H9 (cell line): ENCODE results near the gene NTRK2. TPM values are rescaled to one million over a fixed set of nuclear protein-coding genes. Genes with fewer than 3 reads are reported as not detected.

Source experiments
- DNase-seq: peaks from one replicate; pipeline ENCODE4 v3.0.0-alpha.2; 2017
- H2AFZ ChIP-seq: one replicate; pipeline ENCODE4 v1.6.1; 2013; ENCODE audit warnings: mild to moderate bottlenecking, low read length, control low read depth, moderate library complexity
- H2AK5ac ChIP-seq: 2 replicates; pipeline ENCODE4 v1.6.1; 2013; ENCODE audit warnings: low read length, control low read depth, mixed read lengths; ENCODE audit not compliant: insufficient read length
- H2BK120ac ChIP-seq: one replicate; pipeline ENCODE4 v1.6.1; 2013; ENCODE audit warnings: low read depth, mild to moderate bottlenecking, low read length, control low read depth, inconsistent platforms; ENCODE audit not compliant: poor library complexity, severe bottlenecking
- H2BK12ac ChIP-seq: 2 replicates; pipeline ENCODE4 v1.6.1; 2013; ENCODE audit warnings: low read length, control low read depth, mixed read lengths, low read depth; ENCODE audit not compliant: insufficient read length
- H2BK15ac ChIP-seq: 2 replicates; pipeline ENCODE4 v1.6.1; 2013; ENCODE audit warnings: low read depth, low read length, control low read depth
- H2BK20ac ChIP-seq: one replicate; pipeline ENCODE4 v1.6.1; 2013; ENCODE audit warnings: low read depth, mild to moderate bottlenecking, low read length, control low read depth, inconsistent platforms; ENCODE audit not compliant: poor library complexity, severe bottlenecking
- H2BK5ac ChIP-seq: 2 replicates; pipeline ENCODE4 v1.6.1; 2013; ENCODE audit warnings: low read length, control low read depth, mixed read lengths; ENCODE audit not compliant: insufficient read length
- H3K14ac ChIP-seq: 2 replicates; pipeline ENCODE4 v1.6.1; 2013; ENCODE audit warnings: low read length, control low read depth; ENCODE audit not compliant: insufficient read depth
- H3K18ac ChIP-seq: 2 replicates; pipeline ENCODE4 v1.6.1; 2013; ENCODE audit warnings: low read depth, mild to moderate bottlenecking, mixed read lengths, low read length, control low read depth; ENCODE audit not compliant: insufficient read length
- H3K23ac ChIP-seq: 2 replicates; pipeline ENCODE4 v1.6.1; 2013; ENCODE audit warnings: low read length, control low read depth, mixed read lengths, low read depth; ENCODE audit not compliant: insufficient read length
- H3K23me2 ChIP-seq: 2 replicates; pipeline ENCODE4 v1.6.1; 2013; ENCODE audit warnings: low read depth, mild to moderate bottlenecking, mixed read lengths, low read length, control low read depth; ENCODE audit not compliant: insufficient read length, poor library complexity, severe bottlenecking
- H3K27ac ChIP-seq: 2 replicates; pipeline ENCODE4 v1.5.1; 2013; ENCODE audit warnings: low read length, control low read depth, mixed read lengths, low read depth; ENCODE audit not compliant: insufficient read length
- H3K27me3 ChIP-seq: 2 replicates; pipeline ENCODE4 v1.6.1; 2013; ENCODE audit warnings: low read length, control low read depth, inconsistent platforms; ENCODE audit not compliant: insufficient read depth
- H3K4ac ChIP-seq: 2 replicates; pipeline ENCODE4 v1.6.1; 2013; ENCODE audit warnings: low read depth, mild to moderate bottlenecking, control low read depth, inconsistent platforms, low read length, moderate library complexity
- H3K4me1 ChIP-seq: 2 replicates; pipeline ENCODE4 v1.6.1; 2013; ENCODE audit warnings: low read length, control low read depth, inconsistent platforms; ENCODE audit not compliant: insufficient read depth
- H3K4me2 ChIP-seq: 2 replicates; pipeline ENCODE4 v1.6.1; 2013; ENCODE audit warnings: low read length, control low read depth, mixed read lengths; ENCODE audit not compliant: insufficient read length, insufficient read depth
- H3K56ac ChIP-seq: 2 replicates; pipeline ENCODE4 v1.6.1; 2013; ENCODE audit warnings: low read depth, mild to moderate bottlenecking, mixed read lengths, low read length, control low read depth; ENCODE audit not compliant: insufficient read length
- H3K79me1 ChIP-seq: 2 replicates; pipeline ENCODE4 v1.6.1; 2013; ENCODE audit warnings: low read depth, mild to moderate bottlenecking, moderate library complexity, low read length, control low read depth, inconsistent platforms; ENCODE audit not compliant: insufficient read depth, poor library complexity, severe bottlenecking
- H3K79me2 ChIP-seq: 2 replicates; pipeline ENCODE4 v1.6.1; 2013; ENCODE audit warnings: low read length, control low read depth, inconsistent platforms; ENCODE audit not compliant: insufficient read depth
- H3K9ac ChIP-seq: 2 replicates; pipeline ENCODE4 v1.6.1; 2013; ENCODE audit warnings: low read length, control low read depth, mixed read lengths; ENCODE audit not compliant: insufficient read length; ENCODE audit errors: extremely low read depth
- H3K9me3 ChIP-seq: one replicate; pipeline ENCODE4 v1.6.1; 2013; ENCODE audit warnings: low read depth, low read length, inconsistent platforms; ENCODE audit not compliant: control insufficient read depth
- H3T11ph ChIP-seq: one replicate; pipeline ENCODE4 v1.6.1; 2013; ENCODE audit warnings: mild to moderate bottlenecking, low read length, control low read depth, inconsistent platforms
- H4K20me1 ChIP-seq: one replicate; pipeline ENCODE4 v1.6.1; 2013; ENCODE audit not compliant: control insufficient read depth, insufficient read length, insufficient read depth
- H4K5ac ChIP-seq: 2 replicates; pipeline ENCODE4 v1.6.1; 2013; ENCODE audit warnings: low read depth, mild to moderate bottlenecking, mixed read lengths, low read length, control low read depth; ENCODE audit not compliant: insufficient read length
- H4K8ac ChIP-seq: replicated peaks from 2 replicates; pipeline ENCODE4 v1.6.1; 2013; ENCODE audit warnings: low read length, control low read depth, mixed read lengths, low read depth; ENCODE audit not compliant: insufficient read length
- H4K91ac ChIP-seq: 2 replicates; pipeline ENCODE4 v1.6.1; 2013; ENCODE audit warnings: low read depth, mild to moderate bottlenecking, moderate library complexity, mixed read lengths, low read length, control low read depth; ENCODE audit not compliant: insufficient read length
- H3K27ac Mint-ChIP-seq, 3 experiments: 2 replicates in 2 of 3; 3 replicates in 1 of 3; pipeline ENCODE4 v1.8.0; 2020 to 2021; ENCODE audit warnings: mixed read lengths in 3 of 3, mild to moderate bottlenecking in 1 of 3, moderate library complexity in 1 of 3
- H3K27me3 Mint-ChIP-seq: 2 replicates; pipeline ENCODE4 v1.8.0; 2021; ENCODE audit warnings: low read depth, mild to moderate bottlenecking, moderate library complexity, mixed read lengths
- H3K36me3 Mint-ChIP-seq, 3 experiments: 2 replicates in 2 of 3; 3 replicates in 1 of 3; pipeline ENCODE4 v1.8.0; 2020 to 2021; ENCODE audit warnings: low read depth in 3 of 3, mixed read lengths in 3 of 3; ENCODE audit not compliant: insufficient read depth in 1 of 3
- H3K4me1 Mint-ChIP-seq, 2 experiments: 2 replicates each; pipeline ENCODE4 v1.8.0; 2020; ENCODE audit warnings: mixed read lengths in 2 of 2
- H3K4me3 Mint-ChIP-seq, 2 experiments: 2 replicates in 1 of 2; 3 replicates in 1 of 2; pipeline ENCODE4 v1.8.0; 2020 to 2021; ENCODE audit warnings: mild to moderate bottlenecking in 2 of 2, mixed read lengths in 2 of 2, moderate library complexity in 1 of 2
- H3K9me3 Mint-ChIP-seq, 2 experiments: 2 replicates in 1 of 2; 3 replicates in 1 of 2; pipeline ENCODE4 v1.8.0; 2020; ENCODE audit warnings: mild to moderate bottlenecking in 2 of 2, mixed read lengths in 2 of 2, moderate library complexity in 1 of 2
- WGBS: extraction: QIAGEN DNeasy Blood & Tissue Kit; methylation state at CpG from one replicate; pipeline ENCODE4 v1.1.7; 2013; ENCODE audit warnings: missing lambda C conversion rate, low lambda C conversion rate, mixed read lengths; ENCODE audit not compliant: insufficient read length; ENCODE audit errors: extremely low coverage; 5-methylcytosine and 5-hydroxymethylcytosine counted together
- total RNA-seq: library from RNA; stranded (reverse); gene quantifications from 2 replicates; pipeline ENCODE4 v1.2.1, GENCODE V29; 2021
- TF ChIP-seq, protein P1 (sequence below): fragments of 200-600 bp; sonication (generic); conservative IDR thresholded peaks from 3 replicates; pipeline ENCODE4 v1.8.0; 2021; ENCODE audit warnings: antibody characterized with exemption, mild to moderate bottlenecking

Gene NTRK2
- total RNA-seq, 1 experiment from 2014 or later, result 0.02 TPM

- H3K23ac ChIP-seq, result no peak overlapping the region
- H3K27me3 ChIP-seq, result no peaks in the 10 kb centered on the region
- H3K9me3 ChIP-seq, result no peaks in the 10 kb centered on the region
- no peaks in the 10 kb centered on the region for H4K20me1 ChIP-seq
- no peak overlapping the region for H4K5ac ChIP-seq
- H3K27ac Mint-ChIP-seq, result peak overlapping the region in 1 of 3 experiments; percentile 72; a peak in 1 of 7 replicates
- no peak overlapping the region; a peak in 1 of 5 replicates for H3K4me3 Mint-ChIP-seq
- no peak overlapping the region for H2BK12ac ChIP-seq
- no peak overlapping the region for H2BK120ac ChIP-seq
- H2BK5ac ChIP-seq, result no peak overlapping the region
- TF ChIP-seq, protein P1, sequence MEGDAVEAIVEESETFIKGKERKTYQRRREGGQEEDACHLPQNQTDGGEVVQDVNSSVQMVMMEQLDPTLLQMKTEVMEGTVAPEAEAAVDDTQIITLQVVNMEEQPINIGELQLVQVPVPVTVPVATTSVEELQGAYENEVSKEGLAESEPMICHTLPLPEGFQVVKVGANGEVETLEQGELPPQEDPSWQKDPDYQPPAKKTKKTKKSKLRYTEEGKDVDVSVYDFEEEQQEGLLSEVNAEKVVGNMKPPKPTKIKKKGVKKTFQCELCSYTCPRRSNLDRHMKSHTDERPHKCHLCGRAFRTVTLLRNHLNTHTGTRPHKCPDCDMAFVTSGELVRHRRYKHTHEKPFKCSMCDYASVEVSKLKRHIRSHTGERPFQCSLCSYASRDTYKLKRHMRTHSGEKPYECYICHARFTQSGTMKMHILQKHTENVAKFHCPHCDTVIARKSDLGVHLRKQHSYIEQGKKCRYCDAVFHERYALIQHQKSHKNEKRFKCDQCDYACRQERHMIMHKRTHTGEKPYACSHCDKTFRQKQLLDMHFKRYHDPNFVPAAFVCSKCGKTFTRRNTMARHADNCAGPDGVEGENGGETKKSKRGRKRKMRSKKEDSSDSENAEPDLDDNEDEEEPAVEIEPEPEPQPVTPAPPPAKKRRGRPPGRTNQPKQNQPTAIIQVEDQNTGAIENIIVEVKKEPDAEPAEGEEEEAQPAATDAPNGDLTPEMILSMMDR, result peak; percentile 97
- H3T11ph ChIP-seq, result no peak overlapping the region
- no peak overlapping the region for H2AK5ac ChIP-seq
- H3K9ac ChIP-seq, result no peak overlapping the region
- no peaks in the 10 kb centered on the region; a peak in 2 of 7 replicates for H3K36me3 Mint-ChIP-seq
- no peak overlapping the region for H4K8ac ChIP-seq
- no peaks in the 10 kb centered on the region for H3K4me1 ChIP-seq
- no CpG with 5 or more reads among the region's 21 CpGs for WGBS
- no peak overlapping the region for H3K4me2 ChIP-seq
- peaks cover 11 to 14% of the 10 kb centered on the region in 2 experiments for H3K4me1 Mint-ChIP-seq
- H2BK20ac ChIP-seq, result no peak overlapping the region
- no peak overlapping the region for H3K14ac ChIP-seq
- no peaks in the 10 kb centered on the region for H3K23me2 ChIP-seq
- H2AFZ ChIP-seq, result no peak overlapping the region
- peaks cover 25% of the 10 kb centered on the region for H3K27me3 Mint-ChIP-seq
- no peak overlapping the region for H2BK15ac ChIP-seq
- no peaks in the 10 kb centered on the region for H3K79me1 ChIP-seq
- no peak overlapping the region for H3K18ac ChIP-seq
- no peak overlapping the region for H3K27ac ChIP-seq
- no peak overlapping the region for H3K4ac ChIP-seq
- no peaks in the 10 kb centered on the region for H3K79me2 ChIP-seq
- peak; percentile 87 for DNase-seq
- no peak overlapping the region for H3K56ac ChIP-seq
- H3K9me3 Mint-ChIP-seq, result peaks cover 0 to 3% of the 10 kb centered on the region in 2 experiments; a peak in 2 of 5 replicates
- no peak overlapping the region for H4K91ac ChIP-seq
Observed at GRCh38 chr9:84953797-84954705, 284.5 kb downstream of the NTRK2 start.
